ENCODE measurements around the gene NEUROD2.
A peak's percentile ranks its signal among the peaks of the same experiment; 100 is the strongest.

NEUROD2 gene

GRCh38 chr17:39618246-39618913, 10.7 kb upstream of the NEUROD2 start:
- no peak for DNase-seq (ENCODE audit: low read depth)

- peak; percentile 45 for DNase-seq (ENCODE audit: low read depth)
These were observed 9.9 kb upstream of the NEUROD2 start for GRCh38 chr17:39617446-39618245.

- DNase-seq (ENCODE audit: low read depth) = no peak
These were observed 9.4 kb upstream of the NEUROD2 start for GRCh38 chr17:39617100-39617445.

DNA sequence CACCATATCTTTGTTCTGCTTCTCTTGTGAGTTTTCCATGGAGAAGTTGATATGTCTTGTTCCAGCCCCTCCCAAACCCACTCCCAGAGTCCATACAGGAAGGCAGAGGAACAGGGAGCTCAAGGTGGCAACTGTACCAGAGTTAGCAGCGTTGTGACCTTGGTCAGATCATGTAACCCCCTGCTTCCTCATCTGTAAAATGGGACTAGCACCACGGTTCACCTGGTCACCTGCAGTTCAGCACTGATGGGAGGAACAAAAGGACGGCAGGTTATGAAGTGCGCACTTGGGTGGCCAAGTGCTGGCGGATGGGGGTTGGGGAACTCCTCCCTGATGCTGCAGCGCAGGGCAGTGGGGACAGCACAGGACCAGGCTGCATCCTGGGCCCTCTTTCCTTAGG, 7.7 kb upstream of the NEUROD2 start:
- no peak for DNase-seq (ENCODE audit: low read depth)

GRCh38 chr17:39614545-39615157, 6.9 kb upstream of the NEUROD2 start:
- DNase-seq (ENCODE audit: low read depth) = no peak

GRCh38 chr17:39612935-39613464, 5.3 kb upstream of the NEUROD2 start:
- no peak for DNase-seq (ENCODE audit: low read depth)

DNA sequence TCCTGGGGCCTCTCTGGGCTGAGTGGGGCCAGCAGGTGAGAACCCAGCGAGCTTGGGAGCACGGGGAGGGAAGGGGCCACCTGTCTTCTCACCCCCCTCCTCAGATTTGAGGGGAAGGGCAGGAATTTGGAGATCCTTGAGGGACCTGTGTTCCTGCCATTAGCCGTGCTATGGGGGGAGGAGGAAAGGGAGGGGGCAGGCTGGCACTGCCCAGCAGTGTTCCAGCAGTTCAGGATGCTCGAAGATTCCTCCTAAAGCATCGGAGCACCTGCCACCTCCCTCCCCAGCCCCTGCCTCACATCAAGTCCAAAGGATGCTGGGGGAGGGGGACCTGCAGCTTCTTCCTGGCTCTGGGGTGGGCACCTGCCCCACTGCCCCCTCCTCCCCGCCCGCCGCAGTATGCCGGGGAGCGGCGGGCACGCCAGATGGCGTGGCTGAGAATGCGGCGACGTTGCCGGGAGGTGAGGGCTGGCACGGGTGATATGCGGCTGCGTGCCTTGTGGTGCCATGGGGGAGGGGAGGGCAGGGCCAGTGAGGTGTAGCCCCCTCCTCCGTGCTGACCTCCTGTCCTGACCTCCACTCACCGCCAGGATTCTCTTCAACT, 4.7 kb upstream of the NEUROD2 start:
- no peak for DNase-seq (ENCODE audit: low read depth)

- no peak for DNase-seq (ENCODE audit: low read depth)
These were observed 3.8 kb upstream of the NEUROD2 start for GRCh38 chr17:39611401-39612112.

DNA sequence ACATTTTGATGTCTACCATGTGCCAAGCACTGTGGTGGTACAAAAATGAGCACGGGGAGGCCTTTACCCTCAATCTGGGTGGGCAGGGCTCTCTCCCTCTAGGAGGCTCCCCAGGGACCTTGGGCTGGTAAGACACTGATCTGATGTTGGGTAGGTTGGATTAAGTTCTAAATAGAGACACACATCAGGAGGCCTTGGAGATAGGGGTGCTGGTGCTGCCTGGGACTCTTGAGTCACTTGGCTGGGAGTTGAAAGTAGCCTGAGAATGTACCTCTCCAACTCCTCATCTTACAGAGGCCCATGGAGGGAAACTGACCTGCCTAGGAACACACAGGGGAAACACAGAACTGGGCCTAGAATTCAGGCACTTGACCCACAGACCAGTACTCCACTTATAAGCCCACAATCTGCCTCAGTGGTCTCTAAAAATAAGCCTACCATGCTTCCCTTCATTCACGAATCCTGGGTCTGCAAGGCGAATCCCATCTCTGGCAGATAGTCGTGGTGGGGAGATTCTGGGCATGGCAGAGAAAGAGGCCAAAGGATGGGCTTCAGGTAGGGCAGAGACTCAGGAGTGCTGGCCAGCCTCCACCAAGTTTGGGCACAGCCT, 1.8 kb upstream of the NEUROD2 start:
- DNase-seq (ENCODE audit: low read depth) = no peak

GRCh38 chr17:39608142-39608981, 642 bp upstream of the NEUROD2 start:
- no peak for DNase-seq (ENCODE audit: low read depth)

- DNase-seq (ENCODE audit: low read depth) = no peak
These were observed 466 bp downstream of the NEUROD2 start for GRCh38 chr17:39607057-39607850.

- DNase-seq (ENCODE audit: low read depth) = no peak
These were observed 1.2 kb downstream of the NEUROD2 start for GRCh38 chr17:39606434-39607056.

GRCh38 chr17:39605492-39606433, 2.0 kb downstream of the NEUROD2 start:
- no peak for DNase-seq (ENCODE audit: low read depth)

DNA sequence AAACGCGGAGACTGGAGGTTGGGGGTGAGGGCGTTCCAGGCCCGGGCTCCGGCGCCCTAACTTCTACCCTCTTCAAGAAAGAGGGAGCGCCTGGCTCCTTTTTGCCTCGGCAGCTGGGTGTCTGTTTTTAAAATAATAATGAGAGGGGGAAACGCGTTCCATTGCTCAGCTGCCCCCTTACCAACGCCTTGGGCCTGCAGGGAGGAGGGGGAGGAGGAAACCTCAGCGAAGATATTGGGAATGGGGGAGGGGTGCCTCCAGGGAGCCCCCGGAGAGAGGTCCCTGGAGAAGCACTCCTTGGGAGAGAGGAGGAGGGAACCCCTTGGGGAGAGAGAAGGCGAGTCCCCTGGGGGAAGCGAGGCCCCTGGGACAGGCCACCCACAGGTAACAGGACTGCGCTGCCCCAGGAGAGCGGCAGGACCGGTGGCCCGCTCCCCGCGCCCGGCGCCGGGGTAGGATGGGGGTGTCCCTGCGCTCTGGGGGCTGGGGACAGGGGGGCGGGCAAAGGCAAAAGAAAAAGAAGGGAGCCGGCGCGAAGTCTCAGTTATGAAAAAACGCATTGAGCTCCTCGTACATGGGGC, 2.7 kb downstream of the NEUROD2 start:
- DNase-seq (ENCODE audit: low read depth) = no peak

DNA sequence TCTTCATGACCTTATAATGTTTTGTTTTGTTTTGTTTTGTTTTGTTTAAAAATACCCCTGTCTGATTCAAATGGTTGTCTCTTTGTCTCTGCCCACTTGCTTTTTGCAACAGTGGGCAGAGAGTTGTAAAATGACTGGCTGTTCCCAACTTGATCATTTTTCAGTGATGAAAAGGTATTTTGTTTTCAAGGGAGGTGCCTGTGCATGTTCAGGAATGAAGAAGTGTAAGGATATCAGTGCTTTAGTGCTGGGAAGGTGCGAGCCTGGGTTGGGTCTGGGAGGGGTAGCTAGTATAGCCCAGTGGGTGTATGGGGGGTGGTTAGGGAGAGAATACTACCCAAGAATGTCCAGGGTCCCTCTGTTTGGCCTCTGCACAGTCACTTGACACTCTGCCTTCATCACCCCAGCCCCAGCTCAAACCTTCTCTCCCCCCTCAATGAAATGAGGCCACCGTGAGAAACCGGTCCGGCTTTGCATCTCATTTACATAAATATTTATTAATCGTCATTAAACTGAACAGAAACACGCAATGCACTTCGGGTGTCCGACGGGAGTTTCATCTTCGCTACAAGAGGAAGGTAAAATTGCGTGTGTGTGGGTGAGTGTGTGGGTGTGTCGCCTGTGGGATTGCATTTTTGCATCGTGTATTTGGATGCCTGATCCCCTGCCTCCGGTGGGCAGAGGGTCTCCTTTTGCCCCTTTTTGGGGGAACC, 4.3 kb downstream of the NEUROD2 start:
- no peak for DNase-seq (ENCODE audit: low read depth)

GRCh38 chr17:39602533-39603303, 5.0 kb downstream of the NEUROD2 start:
- no peak for DNase-seq (ENCODE audit: low read depth)

Measured in activated T-cell treated with anti-CD3 and anti-CD28 coated beads for 48 hours (primary cell).